HUES48 (cell line): ENCODE data around the gene GRIA3.
"Not testable (repeated sequence)": the region's sequence is repeated elsewhere in the genome, so short reads cannot be mapped to it uniquely, and the experiment has no call there.

Experiments
- H3K27ac ChIP-seq: one replicate; pipeline ENCODE4 v1.7.0; 2013; ENCODE audit warnings: low read depth, low read length, inconsistent platforms
- H3K27me3 ChIP-seq: 2 replicates; pipeline ENCODE4 v1.6.1; 2013; ENCODE audit warnings: mild to moderate bottlenecking, low read length; ENCODE audit not compliant: control insufficient read depth, insufficient read depth
- H3K36me3 ChIP-seq: 2 replicates; pipeline ENCODE4 v1.6.1; 2013; ENCODE audit warnings: low read length; ENCODE audit not compliant: control insufficient read depth, insufficient read depth
- H3K4me1 ChIP-seq: 2 replicates; pipeline ENCODE4 v1.6.1; 2013; ENCODE audit warnings: mild to moderate bottlenecking, low read length; ENCODE audit not compliant: control insufficient read depth, insufficient read depth
- H3K4me3 ChIP-seq: 2 replicates; pipeline ENCODE4 v1.5.1; 2013; ENCODE audit warnings: mild to moderate bottlenecking, low read depth, low read length
- H3K9ac ChIP-seq: 2 replicates; pipeline ENCODE4 v1.6.1; 2013; ENCODE audit warnings: mild to moderate bottlenecking, low read depth, low read length, moderate library complexity
- H3K9me3 ChIP-seq: 2 replicates; pipeline ENCODE4 v1.6.1; 2013; ENCODE audit warnings: low read length; ENCODE audit not compliant: control insufficient read depth, insufficient read depth

Gene GRIA3

DNA sequence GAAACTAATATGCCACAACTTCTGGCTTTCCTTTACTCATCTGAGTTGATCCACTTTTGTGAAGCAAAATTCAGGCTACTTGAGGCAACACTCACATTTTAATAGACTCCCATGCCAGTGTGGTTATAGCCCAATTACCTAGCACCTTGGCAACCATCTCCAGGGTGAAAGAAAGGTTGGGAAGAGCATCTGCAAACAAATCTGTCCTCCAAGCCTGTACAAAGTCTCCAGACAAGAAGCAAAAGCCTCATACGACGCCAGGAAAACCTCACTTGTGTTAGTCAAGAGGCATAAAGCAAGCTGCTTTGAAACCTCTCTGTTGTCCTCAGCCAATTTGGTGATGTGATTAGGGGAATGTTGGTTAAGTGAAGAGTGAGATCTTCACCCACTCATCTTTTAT lies 302.2 kb downstream of the GRIA3 start:
- Histone ChIP-seq H3K4me1 (peaks cover 16% of the 10 kb centered on the region), H3K27me3 (no peaks in the 10 kb centered on the region), H3K36me3 (no peaks in the 10 kb centered on the region), H3K27ac (no peak overlapping the region), H3K9ac (no peak overlapping the region), H3K4me3 (no peak overlapping the region), H3K9me3 (no peaks in the 10 kb centered on the region)

DNA sequence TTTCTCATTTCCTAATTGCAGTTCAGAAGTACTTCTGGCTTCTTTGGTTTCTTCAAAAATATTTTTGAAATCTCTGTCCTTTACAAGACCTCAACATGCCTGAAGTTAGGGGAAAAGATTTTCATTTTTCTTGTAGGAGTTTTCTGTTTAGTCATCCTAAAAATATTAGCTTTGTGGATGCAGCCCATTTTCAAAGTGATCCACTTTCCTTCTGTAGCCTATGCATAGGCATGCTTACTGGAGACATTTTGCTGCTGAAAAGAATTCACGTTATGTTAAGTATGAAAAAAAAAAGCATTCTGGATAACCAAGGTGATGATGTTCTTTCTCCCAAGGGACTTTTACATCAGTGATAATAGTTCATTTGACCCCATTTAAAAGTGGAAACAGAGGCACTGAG lies 303.2 kb downstream of the GRIA3 start:
- H3K36me3 ChIP-seq, result no peaks in the 10 kb centered on the region
- H3K4me1 ChIP-seq, result peaks cover 7% of the 10 kb centered on the region
- no peaks in the 10 kb centered on the region for H3K9me3 ChIP-seq
- no peak overlapping the region for H3K4me3 ChIP-seq
- H3K27me3 ChIP-seq, result no peaks in the 10 kb centered on the region
- no peak overlapping the region for H3K9ac ChIP-seq
- no peak overlapping the region for H3K27ac ChIP-seq

GRCh38 chrX:123487669-123488068 lies 303.6 kb downstream of the GRIA3 start:
- no peaks in the 10 kb centered on the region for H3K9me3 ChIP-seq
- no peaks in the 10 kb centered on the region for H3K27me3 ChIP-seq
- no peak overlapping the region for H3K9ac ChIP-seq
- H3K27ac ChIP-seq, result no peak overlapping the region
- H3K36me3 ChIP-seq, result no peaks in the 10 kb centered on the region
- H3K4me1 ChIP-seq, result peaks cover 5% of the 10 kb centered on the region; the same call in 1 of the 2 replicates
- H3K4me3 ChIP-seq, result no peak overlapping the region

GRCh38 chrX:123489011-123489410 lies 304.9 kb downstream of the GRIA3 start:
- Histone ChIP-seq H3K27me3 (no peaks in the 10 kb centered on the region), H3K27ac (no peak overlapping the region), H3K4me3 (no peak overlapping the region), H3K9ac (no peak overlapping the region), H3K36me3 (no peaks in the 10 kb centered on the region), H3K4me1 (peaks cover 15% of the 10 kb centered on the region), H3K9me3 (no peaks in the 10 kb centered on the region)

DNA sequence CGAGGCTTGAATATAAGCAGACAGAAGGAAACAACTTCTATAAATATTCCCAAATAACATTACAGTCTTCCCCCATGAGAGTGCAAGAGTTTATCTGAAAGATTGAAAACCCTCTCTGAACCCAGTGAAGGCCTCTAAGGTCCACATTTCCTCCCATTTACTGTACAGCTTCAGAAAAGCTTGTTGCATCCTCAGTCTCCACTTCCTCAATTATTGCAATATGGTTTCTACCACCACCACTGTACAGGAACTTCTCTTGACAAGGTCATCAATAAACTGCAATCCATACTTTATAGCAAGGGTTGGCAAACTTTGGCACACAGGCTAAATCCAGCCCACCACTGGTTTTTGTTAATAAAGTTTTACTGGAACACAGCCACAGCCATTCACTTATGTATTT lies 309.8 kb downstream of the GRIA3 start:
- H3K36me3 ChIP-seq, result no peaks in the 10 kb centered on the region
- no peak overlapping the region for H3K4me3 ChIP-seq
- no peaks in the 10 kb centered on the region for H3K27me3 ChIP-seq
- peaks cover 15% of the 10 kb centered on the region for H3K4me1 ChIP-seq
- H3K9ac ChIP-seq, result no peak overlapping the region
- no peak overlapping the region for H3K27ac ChIP-seq
- H3K9me3 ChIP-seq, result no peaks in the 10 kb centered on the region

- Histone ChIP-seq H3K27ac (no peak overlapping the region), H3K36me3 (no peaks in the 10 kb centered on the region), H3K9ac (no peak overlapping the region), H3K4me3 (no peak overlapping the region), H3K27me3 (no peaks in the 10 kb centered on the region), H3K9me3 (no peaks in the 10 kb centered on the region), H3K4me1 (no peaks in the 10 kb centered on the region)
Measured at GRCh38 chrX:123499787-123500186, 315.7 kb downstream of the GRIA3 start.

DNA sequence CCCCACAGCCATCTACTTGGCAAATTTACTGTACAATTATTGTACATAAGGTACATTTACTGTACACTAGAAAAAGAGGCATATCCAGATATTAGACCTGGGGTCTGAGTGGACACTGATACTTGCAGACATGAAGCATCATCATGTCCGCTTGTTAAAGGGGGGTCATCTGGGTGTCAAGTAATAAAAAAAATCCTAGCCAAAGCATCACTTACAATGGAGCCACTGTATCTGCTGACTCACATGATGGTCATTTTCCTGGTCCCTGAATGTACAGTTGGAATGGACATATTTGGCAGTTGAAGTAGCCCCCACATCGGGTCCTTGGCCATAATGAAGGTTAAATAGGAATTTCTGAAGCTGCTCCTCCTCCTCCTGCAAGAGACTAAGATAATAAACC lies 320.0 kb downstream of the GRIA3 start:
- Histone ChIP-seq H3K9me3 (no peaks in the 10 kb centered on the region), H3K27me3 (no peaks in the 10 kb centered on the region), H3K27ac (no peak overlapping the region), H3K4me3 (no peak overlapping the region), H3K36me3 (no peaks in the 10 kb centered on the region), H3K9ac (no peak overlapping the region), H3K4me1 (no peaks in the 10 kb centered on the region)

DNA sequence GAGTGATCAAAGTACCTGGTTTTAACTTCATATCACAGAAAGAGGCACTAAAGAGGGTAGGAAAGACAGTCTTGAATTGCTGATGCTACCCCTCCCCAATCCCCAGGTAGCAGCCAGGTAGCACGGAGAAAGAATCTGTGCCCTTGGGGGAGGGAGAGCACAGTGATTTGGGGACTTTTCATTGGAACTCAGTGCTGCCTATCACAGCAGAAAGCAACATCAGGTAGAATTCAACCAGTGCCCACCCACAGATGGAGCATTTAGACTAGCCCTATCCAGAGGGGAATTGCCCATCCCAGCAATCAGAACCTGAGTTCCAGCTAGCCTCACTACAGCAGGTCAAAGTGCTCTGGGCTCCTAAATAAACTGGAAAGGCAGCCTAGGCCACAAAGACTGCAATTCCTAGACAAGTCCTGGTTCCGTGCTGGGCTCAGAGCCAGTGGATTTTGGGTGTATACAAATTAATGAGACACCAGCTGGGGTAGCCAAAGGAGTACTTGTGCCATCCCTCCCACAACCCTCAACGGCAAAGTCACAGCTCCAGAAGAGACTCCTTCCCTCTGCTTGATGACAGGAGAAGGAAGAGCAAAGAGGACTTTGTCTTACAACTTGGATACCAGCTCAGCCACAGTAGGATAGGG lies 320.7 kb downstream of the GRIA3 start:
- Histone ChIP-seq H3K27me3 (no peaks in the 10 kb centered on the region), H3K9me3 (no peaks in the 10 kb centered on the region), H3K9ac (no peak overlapping the region), H3K4me1 (no peaks in the 10 kb centered on the region), H3K4me3 (no peak overlapping the region), H3K36me3 (no peaks in the 10 kb centered on the region), H3K27ac (no peak overlapping the region)

DNA sequence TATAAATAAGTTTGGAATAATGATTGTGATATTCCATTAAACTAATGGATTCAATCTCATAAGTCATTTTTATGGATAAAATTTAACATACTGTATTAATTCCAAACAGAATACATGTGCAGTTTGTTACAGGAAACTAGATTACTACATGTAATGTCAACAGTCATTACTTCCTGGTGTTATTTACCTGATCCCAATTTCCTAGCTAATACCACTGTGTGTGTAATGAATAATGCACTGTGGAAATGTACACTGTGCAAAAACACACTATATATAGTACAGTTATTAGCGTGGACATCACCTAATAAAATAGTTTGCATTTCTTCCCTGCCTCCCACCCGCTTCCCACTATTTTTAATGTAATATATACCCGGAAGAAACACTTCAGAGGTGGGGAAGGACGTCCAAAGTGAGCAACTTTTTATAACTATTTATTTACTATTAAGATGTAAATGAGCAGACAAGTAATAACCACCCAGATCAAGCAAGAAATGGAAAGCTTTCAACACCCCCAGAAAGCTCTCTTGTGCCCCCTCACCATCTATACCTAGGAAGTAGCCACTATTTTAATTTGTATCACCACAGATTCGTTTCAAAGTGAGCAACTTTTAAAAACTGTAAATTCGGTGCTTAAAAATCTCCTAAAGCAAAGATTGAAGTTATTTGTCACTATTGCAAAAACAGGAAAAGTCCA lies 329.7 kb downstream of the GRIA3 start:
- H3K4me1 ChIP-seq, result no peaks in the 10 kb centered on the region
- no peak overlapping the region for H3K9ac ChIP-seq
- no peak overlapping the region for H3K27ac ChIP-seq
- H3K4me3 ChIP-seq, result no peak overlapping the region
- no peaks in the 10 kb centered on the region for H3K36me3 ChIP-seq
- no peaks in the 10 kb centered on the region for H3K27me3 ChIP-seq
- H3K9me3 ChIP-seq, result peaks cover 15% of the 10 kb centered on the region

GRCh38 chrX:123514279-123514640 lies 330.2 kb downstream of the GRIA3 start:
- not testable (repeated sequence) for H3K27ac ChIP-seq, H3K4me3 ChIP-seq, H3K9ac ChIP-seq

GRCh38 chrX:123518791-123519190 lies 334.7 kb downstream of the GRIA3 start:
- no peak overlapping the region for H3K4me3 ChIP-seq
- no peak overlapping the region for H3K27ac ChIP-seq
- no peak overlapping the region for H3K9ac ChIP-seq
- peaks cover 15% of the 10 kb centered on the region for H3K9me3 ChIP-seq
- H3K4me1 ChIP-seq, result no peaks in the 10 kb centered on the region
- no peaks in the 10 kb centered on the region for H3K27me3 ChIP-seq
- H3K36me3 ChIP-seq, result no peaks in the 10 kb centered on the region

More at GRCh38 chrX:123514279-123514640, 330.2 kb downstream of the GRIA3 start:
- peaks cover 15% of the 10 kb centered on the region for H3K9me3 ChIP-seq
- H3K4me1 ChIP-seq, H3K36me3 ChIP-seq, H3K27me3 ChIP-seq: not testable (repeated sequence)
